HG03135 (cell line): ENCODE measurements around the gene OVOL1.
A peak's percentile ranks its signal among the peaks of the same experiment; 100 is the strongest.
"Not testable (repeated sequence)": the region's sequence is repeated elsewhere in the genome, so short reads cannot be mapped to it uniquely, and the experiment has no call there.

Source experiments
- ATAC-seq: cut with Tn5 transposase; IDR thresholded peaks from one replicate; pipeline ENCODE4 v1.9.1; 2021; ENCODE audit warnings: mild to moderate bottlenecking, moderate library complexity; ENCODE audit not compliant: unreplicated experiment

Gene OVOL1

DNA sequence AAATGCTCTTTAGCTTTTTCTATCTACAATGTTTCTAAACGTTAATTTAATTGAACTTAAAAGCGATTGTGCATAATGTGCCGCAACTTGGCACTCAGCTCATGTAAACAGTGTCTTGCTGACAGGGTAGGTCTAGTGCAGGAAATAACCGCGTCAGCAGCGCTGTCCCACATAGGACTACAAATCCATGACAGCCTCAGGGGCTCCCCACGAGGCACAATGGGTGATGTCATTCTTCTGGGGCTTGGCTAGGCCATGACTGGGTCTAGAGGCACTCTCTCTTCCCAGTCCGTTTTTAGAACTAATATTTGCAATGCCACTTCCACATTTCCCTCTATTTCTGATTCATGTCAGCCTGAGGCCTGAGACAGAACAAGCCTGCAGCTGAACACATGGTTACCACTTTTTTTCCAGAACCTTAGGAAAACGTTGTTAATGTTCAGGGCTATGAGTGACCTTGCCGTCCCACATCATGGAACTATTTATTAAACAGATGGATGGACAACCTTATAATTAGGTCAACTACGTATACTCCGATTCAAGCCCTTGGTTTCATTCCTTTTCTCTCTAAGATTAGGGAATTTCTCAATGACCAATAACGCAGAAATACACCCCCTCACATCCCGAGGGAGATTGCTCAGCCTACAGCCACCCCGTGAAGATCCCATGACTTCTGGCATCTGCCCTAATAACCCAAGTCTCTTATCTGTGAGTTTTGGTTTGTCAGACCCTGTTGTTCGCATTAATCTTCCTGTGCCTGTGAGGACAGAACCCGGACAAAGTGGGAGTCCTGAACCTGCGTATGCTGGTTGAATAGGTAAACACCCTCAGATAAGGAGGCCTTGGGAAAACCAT is 27.5 kb downstream of the OVOL1 start:
- ATAC-seq: no peak

DNA sequence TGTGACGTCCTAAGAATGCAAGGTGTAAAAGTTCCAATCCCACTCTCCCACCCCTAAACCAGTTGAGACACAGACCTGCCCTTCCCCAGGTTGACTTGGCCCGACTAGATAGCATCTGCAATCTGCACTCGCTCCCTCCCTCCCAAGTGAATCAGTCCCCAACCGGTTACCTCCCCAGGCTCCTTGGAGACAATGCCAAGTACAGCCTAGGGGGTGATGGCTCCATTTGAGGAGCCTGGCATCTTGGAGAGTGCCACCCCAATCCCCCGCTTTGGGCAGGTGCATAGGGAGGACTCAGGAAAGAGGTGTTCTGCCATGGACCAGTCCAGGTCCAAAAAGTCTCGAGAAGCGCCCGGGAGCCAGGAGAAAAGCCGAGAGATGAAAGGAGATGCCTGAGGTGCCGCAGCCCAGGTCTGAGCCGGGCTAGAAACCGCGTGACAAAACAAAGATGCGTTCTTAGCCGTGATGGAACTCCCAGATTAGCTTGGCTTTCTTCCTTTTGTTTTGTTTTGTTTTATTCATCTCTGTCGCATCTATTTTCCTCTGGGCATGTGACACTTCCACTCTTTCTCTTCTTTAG is 28.2 kb downstream of the OVOL1 start:
- ATAC-seq: no peak

DNA sequence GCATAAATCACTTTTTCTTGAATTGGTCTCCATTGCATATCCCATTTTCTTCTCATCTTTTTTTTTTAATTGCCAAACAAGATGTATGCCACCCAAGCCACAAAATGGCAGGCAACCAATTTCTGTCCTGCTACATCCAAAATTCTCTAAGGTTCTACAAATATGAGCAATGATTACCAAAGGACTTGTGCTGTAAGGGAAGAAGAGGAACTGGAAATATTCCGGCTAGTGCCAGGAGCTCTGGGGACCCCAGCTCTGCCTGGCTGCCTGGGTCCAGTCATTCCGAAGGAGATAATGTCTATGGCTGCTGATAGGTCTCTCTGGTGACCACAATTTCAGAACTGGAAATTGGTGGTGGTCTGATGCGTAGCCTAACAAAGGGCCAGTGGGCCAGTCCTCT is 29.8 kb downstream of the OVOL1 start:
- no peak for ATAC-seq

DNA sequence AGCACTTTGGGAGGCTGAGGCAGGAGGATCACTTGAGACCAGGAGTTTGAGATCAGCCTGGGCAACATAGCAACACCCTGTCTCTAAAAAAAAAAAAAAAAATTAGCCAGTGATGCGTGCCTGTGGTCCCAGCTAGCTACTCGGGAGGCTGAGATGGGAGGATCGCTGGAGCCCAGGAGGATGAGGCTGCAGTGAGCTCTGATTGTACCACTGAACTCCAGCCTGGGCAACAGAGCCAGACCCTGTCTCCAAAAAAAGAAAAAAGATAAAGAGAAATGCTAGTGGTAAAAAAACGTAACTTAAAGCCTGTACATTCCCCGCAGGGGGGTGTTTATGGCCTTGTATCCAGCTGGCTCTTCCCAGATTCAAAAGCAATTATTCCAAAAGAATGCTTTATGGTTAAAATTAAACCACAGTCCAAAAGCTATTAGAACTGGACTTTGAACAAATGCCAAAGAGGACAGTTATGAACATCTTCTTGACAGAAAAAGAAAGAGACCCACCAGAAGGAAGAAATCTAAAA is 30.5 kb downstream of the OVOL1 start:
- ATAC-seq: no peak

DNA sequence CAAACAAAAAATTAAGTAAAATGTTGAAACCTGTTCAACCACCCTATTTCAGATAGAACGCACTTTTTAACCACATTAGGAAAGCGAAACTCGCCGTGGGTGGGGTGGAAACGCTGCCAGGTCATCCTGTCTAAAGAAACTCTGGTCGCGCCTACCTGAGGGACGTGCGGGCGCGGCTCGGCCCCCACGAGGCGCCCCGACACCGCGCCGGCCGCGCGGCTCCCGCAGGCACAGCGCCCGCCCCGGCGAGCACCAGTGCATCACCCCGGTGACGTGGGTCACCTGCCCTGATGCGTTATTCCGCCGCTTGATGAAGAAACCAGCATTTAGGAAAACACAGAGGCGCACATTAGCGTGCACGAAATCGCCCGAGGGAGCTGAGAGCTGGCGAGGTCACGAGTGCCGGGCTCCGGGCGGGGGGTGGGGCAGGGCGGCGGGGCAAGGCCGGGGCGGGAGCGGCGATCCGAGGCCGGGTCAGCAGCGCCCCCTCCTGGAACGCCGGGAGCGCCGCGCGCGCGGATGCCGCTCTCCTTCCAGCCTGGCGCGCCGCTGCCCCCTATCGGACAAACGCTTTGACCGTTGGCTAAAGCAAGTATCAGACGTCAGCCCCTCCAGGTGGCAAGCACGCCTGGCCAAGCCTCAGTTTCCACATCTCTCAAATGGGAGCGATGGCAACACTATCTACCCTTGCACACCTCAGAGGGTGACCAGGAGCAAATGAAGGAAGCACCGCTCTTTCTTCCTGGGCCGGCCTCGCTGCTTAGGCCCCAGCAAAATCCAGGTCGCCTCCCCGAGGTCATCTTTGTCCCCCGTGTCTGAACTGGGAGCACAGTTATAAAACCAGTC is 31.2 kb downstream of the OVOL1 start:
- peak; percentile 73 for ATAC-seq

DNA sequence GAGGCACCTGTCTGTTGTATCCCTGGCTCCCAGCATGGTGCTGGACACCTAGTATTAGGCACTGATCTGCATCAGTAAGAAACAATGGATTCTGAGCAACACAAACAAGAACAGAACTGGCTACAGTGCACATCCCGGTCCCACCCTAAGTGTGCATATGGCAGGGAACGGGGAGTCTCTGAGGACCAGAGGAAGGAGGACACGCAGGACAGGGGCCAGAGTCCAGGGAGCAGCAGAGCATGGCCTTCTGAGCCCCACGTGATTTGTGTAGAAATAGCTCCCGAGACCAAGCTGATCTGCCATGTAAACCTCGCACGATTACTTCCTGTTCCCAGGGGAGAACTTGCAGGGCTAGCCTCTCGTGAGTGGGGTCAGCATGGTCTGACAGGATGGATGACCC is 34.2 kb downstream of the OVOL1 start:
- no peak for ATAC-seq

DNA sequence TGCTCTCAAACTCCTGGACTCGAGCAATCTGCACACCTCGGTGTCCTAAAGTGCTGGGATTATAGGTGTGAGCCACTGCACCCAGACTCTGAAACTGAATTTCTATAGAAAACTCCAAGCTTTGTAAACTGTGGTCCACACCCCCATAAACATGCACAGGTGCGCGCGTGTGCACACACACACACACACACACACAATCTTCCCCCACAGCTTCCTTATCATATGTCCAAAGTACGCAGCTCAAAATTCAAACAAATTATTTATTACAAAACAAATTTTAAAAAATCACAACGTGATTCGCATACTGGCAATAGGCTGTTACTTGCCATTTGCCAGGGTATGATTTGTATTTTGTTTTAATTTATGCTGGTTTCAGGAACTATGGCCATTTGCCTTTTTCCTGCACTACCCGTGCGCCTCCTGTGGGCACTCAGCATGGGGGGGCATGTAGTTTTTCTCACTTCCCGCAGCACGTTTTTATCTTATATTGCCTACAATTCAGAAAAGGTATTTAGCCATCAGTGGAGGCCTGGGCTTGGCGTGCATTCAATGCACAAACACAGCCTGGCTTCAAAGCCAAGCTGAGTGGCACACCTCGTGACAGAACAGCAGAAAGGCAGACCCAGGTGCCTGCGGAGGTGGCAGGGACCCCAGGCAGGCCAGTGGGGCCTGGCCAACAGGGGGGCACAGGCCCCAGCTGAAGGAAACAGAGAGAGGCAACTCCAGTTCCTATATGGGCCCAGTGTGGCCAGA is 36.1 kb downstream of the OVOL1 start:
- ATAC-seq: no peak

DNA sequence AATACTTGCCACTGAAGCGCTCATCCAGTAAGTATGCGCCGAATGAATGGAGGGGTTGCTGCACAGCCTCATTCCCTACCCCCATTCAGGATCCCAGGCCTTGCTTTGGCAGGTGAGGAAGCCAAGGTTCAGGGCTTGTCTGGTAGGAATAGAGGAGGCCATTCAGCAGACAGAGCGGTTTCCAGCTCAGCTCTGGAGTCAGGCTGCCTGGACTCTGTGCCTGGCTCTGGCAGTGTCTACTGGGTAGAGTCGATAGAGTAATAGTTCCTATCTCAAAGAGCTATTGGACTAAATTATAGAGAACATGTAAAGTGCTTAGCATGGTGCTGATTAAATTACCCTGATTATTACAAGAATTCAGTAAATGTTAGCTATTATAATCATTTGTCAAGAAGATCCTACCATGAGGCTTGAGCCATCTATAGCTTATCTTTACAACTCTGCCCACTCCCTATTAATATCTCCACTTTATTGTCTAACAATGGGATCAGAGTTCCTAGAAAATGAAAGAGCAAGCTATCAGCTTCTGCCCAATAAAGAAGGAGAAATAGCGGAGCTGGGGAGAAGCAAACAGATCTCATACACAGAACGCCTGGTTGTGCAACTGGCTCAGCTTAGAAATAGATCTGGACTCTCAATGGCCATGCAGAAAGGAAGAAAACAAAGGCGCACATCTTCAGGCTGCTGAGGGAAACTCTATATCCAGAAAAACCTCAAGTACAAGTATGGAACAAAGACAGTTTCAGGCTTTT is 40.3 kb downstream of the OVOL1 start:
- no peak for ATAC-seq

DNA sequence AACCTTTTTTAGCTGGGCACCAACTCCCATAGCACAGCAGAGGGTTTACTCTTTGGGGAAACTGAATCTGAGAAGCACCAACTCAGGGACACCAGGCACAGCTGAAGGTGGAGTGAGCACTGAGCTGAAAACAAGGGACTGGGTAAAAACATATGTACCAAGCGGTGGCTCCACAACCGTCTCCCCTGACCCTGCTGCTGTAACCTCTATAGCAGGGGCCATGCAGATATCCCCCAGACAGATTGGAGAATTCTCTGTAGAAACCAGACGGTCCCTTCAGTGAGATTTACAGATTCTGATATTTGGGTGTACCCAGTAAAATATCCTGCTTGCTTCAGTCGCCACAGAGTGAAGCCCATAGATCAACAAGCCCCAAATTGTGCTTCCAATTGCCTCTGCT is 42.6 kb downstream of the OVOL1 start:
- no peak for ATAC-seq

DNA sequence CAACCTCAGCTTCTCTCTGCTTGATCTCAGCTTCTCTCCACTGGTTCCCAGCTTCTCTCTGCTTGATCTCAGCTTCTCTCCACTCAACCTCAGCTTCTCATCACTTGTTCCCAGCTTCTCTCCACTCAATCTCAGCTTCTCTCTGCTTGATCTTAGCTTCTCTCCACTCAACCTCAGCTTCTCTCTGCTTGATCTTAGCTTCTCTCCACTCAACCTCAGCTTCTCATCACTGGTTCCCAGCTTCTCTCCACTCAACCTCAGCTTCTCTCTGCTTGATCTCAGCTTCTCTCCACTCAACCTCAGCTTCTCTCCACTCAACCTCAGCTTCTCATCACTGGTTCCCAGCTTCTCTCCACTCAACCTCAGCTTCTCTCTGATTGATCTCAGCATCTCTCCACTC is 45.4 kb downstream of the OVOL1 start:
- not testable (repeated sequence) for ATAC-seq

DNA sequence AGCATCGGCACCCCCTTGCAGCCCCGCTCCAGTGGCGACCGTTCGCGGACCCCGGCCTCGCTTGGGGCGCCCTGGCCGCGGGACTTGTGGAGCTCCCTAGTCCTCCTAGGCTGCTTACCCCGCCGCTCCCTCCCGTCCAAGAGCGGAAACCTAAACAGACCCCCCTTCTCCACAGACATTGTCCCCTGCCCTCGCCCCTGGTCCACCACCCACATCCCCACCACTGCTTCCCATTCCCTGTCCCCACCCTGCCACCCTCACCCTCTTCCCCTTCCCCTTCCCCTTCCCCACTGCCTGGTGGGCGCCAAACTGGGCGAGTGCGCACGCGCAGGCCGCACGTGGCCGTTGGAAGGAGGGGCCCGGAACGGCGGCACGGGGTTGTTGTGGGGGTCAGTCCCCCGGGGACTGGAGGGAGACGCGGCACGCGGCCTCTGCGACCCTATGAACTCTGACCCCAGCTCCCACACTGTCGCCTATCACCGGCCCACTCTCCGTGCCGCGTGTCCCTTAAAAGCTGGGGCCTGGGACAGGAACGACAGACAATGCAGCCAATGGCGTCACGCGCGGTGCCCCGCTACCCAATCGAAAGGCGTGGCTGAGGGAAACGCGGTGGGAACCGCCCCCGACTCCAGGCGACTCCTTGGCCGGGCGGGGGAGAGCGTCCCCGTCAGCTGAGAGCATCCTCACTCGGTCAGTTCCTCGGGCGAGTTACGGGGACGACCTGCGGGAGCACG is 46.6 kb downstream of the OVOL1 start, which contains the start of gene SNX32:
Gene SNX32 (plus strand): TSS at position 667 of the 734 bp plus-strand sequence. CDS start 103 bp downstream, outside the sequence.
- peak; percentile 98 for ATAC-seq

DNA sequence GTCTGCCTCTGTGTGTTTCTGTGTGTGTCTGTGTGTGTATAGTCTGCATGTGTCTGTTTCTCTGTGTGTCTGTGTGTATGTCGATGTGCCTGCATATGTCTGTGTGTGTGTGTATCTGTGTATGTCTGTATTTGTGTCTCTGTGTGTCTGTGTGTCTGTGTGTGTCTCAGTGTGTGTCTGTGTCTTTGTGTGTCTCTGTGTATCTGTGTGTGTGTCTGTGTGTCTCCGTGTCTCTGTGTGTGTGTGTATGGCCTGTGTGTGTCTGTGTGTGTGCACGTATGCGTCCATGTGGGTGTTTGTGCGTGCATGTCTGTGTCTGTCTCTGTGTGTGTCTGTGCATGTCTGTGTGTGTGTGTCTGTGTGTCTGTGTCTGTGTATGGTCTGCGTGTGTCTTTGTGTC is 47.3 kb downstream of the OVOL1 start:
- no peak for ATAC-seq

DNA sequence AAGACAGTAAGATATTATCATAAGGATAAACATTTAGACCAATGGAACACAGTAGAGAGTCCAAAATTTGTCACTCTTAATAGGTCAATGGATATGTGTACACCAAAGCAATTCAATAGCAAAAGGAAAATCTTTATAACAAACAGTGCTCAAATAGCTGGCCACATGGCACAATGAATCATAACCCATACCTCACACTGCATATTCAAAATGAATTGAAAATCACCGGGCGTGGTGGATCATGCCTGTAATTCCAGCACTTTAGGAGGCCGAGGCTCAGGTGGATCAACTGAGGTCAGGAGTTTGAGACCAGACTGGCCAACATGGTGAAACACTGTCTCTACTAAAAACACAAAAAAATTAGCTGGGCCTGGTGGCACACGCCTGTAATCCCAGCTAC is 55.3 kb downstream of the OVOL1 start:
- ATAC-seq: no peak

DNA sequence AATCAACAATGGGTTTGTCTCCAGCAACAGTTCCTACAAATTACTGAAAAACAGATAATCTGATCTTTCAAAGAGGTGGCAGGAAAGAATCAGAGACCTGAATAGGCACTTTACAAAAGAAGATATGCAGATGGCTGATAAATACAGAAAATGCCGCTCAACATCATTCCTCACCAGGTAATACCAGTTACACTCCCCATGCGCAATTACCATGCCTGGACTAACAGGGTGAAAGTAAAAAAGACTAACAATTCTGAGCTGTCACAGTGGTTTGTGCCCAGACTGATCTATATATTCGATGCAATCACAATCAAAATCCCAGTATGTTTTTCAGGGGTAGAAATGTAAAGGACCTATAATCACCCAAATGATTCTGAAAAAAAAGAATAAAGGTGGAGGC is 56.9 kb downstream of the OVOL1 start:
- no peak for ATAC-seq

DNA sequence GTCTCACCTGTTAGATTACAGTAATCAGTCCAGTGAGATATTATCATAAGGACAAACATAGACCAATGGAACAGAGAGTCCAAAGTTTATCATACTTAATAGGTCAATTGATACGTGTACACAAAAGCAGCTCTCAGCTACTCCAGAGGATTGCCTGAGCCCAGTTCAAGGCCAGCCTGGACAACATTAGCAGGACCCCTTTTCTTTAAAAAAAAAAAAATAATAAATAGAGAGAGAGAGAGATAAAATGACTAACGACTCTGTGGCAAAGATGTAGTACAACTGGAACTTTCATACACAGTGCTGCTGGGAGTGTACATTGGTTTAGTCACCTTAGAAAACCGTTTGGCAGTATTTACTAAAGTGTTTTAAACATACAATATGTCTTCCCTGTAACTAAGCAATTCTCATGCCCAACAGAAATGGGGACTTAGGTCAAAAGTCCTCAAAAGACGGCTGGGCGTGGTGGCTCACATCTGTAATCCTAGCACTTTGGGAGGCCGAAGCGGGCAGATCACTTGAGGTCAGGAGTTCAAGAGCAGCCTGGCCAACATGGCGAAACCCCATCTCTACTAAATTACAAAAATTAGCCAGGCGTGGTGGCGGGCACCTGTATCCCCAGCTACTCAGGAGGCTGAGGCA is 57.5 kb downstream of the OVOL1 start:
- no peak for ATAC-seq
